GM12891 (cell line): Measurements from ENCODE around the gene ENTPD8.

ENCODE experiments used
- PAX5 ChIP-seq: IDR thresholded peaks from 2 replicates; pipeline ENCODE4 v1.6.1; 2011; ENCODE audit warnings: low read length, moderate library complexity, mild to moderate bottlenecking; ENCODE audit not compliant: insufficient read depth, severe bottlenecking
- POLR2A ChIP-seq: IDR thresholded peaks from 2 replicates; pipeline ENCODE4 v1.6.1; 2011; ENCODE audit warnings: low read depth, low read length, control low read depth
- POLR2AphosphoS5 ChIP-seq: IDR thresholded peaks from 2 replicates; pipeline ENCODE4 v1.6.1; 2011; ENCODE audit warnings: low read depth, low read length, control low read depth
- POU2F2 ChIP-seq: IDR thresholded peaks from 2 replicates; pipeline ENCODE4 v1.6.1; 2011; ENCODE audit warnings: low read depth, mild to moderate bottlenecking, control low read depth, low read length, moderate library complexity
- SPI1 ChIP-seq: IDR thresholded peaks from 2 replicates; pipeline ENCODE4 v1.6.1; 2011; ENCODE audit warnings: low read depth, low read length, control low read depth
- TAF1 ChIP-seq: IDR thresholded peaks from 2 replicates; pipeline ENCODE4 v1.6.1; 2011; ENCODE audit warnings: low read depth, low read length, control low read depth

DNA sequence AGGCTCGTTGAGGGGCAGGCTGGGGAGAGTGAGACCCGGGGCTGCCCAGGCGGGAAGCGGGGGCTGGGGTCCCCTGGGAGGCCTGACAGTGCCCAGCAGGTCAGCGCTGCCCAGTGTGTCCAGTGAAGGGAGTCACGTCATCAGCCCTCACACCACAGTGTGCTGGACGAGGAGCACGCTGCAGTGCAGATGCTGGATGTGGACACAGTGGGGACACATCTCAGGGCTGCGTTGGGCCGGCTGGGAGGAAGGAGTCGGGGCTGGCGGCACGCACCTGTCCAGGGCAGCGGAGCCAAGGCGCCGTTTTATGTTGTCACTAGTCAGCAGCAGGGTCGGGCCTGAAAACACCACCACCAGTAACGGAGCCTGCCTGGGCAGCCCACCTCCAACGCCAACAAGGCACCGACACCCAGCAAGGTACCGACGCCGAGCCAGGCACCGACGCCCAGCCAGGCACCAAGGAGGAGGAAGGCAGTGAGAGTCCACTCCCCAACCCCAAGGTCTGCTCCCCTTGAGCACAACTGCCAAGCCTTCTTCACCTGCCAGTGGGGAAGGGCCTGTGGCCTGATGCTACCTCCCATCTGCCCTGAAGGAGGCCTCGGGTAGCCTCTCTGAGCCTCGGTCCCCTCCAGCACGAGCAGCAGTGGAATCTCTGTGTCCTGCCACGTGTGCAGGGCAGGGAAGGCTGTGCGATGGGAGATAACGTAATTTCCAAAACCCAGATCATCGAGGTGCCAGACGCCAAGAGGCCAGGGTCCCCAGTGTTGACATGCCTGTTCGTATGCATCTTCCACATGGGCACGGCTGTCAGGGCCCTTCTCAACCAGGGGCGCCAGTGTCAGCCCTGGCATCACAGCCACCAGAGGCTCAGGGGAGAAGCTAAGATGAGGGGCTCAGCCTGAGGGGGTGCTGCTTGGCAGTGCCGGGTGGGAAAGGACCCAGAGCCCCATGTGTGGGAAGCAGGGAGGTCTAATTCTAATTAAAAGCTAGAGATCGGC is 39.8 kb upstream of the ENTPD8 start:
- TF ChIP-seq TAF1 (no peak), PAX5 (no peak), POLR2A (no peak), POLR2AphosphoS5 (no peak), SPI1 (no peak), POU2F2 (no peak)
